ENCODE measurements around the gene FCHSD2. TPM values are rescaled to one million over a fixed set of nuclear protein-coding genes. Genes with fewer than 3 reads are reported as not detected.

FCHSD2 gene
- total and polyA plus RNA-seq, 2 of the 13 experiments (the other 11 are each of a cell fraction or from before 2014, with no cell fraction given): 20.5 to 24.8 TPM

DNA sequence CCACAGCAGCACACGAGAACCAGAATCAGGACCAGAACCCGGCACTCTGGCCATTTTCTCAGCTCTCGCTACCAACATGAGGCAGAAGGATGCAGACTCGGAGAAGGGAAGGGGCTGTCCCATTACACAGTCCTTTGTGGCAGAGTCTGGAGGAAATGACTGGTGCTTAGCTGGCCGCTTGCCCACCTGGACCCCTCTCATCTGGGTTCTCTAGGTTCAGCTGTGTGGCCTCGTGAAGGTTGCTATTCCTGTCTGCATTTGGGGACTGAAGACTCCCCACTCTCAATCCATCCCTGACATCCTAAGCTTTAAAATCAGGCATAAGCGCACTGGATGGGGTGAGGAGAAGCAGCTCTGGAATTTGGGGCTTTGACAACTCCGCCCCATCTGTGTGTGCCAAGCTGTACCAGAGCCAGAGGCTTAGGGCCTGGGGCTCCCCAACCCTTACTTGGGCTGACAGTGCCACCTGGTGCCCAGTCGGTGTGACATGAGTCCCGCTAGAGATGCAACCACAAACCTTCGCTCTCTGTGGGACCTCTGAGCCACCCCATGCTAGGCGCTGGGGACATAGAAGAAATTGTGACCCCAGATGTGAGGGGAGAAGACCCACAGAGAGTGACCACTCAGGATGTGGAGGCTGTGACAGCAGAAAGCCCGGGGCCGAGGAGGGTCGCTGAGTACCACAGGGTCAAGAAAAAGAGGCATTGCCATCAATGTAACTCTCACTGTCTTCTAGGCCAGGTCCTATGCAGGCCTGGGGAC is 35.8 kb upstream of the FCHSD2 start (continued):
- TF ChIP-seq ZNF34 (CRISPR knock-in tag; IDR thresholded peaks at IDR 0.05; ENCODE audit: borderline replicate concordance): no peak
- no peak for TF ChIP-seq ZNF672 (CRISPR knock-in tag; IDR thresholded peaks at IDR 0.05)
- no peak for TF ChIP-seq ATF7 (IDR thresholded peaks at IDR 0.05)
- TF ChIP-seq ATF7 (CRISPR knock-in tag; IDR thresholded peaks at IDR 0.05): no peak
- no peak for TF ChIP-seq ZBTB33 (CRISPR knock-in tag; IDR thresholded peaks at IDR 0.05)
- TF ChIP-seq ZBTB10 (CRISPR knock-in tag; IDR thresholded peaks at IDR 0.05; ENCODE audit: borderline replicate concordance): no peak
- no peak for TF ChIP-seq ZNF367 (CRISPR knock-in tag; IDR thresholded peaks at IDR 0.05; ENCODE audit: borderline replicate concordance)
- TF ChIP-seq ZNF124 (CRISPR knock-in tag; IDR thresholded peaks at IDR 0.05): 0 out of 2 replicates have a peak, but pooled peaks have one; percentile 38
- TF ChIP-seq, protein P1, sequence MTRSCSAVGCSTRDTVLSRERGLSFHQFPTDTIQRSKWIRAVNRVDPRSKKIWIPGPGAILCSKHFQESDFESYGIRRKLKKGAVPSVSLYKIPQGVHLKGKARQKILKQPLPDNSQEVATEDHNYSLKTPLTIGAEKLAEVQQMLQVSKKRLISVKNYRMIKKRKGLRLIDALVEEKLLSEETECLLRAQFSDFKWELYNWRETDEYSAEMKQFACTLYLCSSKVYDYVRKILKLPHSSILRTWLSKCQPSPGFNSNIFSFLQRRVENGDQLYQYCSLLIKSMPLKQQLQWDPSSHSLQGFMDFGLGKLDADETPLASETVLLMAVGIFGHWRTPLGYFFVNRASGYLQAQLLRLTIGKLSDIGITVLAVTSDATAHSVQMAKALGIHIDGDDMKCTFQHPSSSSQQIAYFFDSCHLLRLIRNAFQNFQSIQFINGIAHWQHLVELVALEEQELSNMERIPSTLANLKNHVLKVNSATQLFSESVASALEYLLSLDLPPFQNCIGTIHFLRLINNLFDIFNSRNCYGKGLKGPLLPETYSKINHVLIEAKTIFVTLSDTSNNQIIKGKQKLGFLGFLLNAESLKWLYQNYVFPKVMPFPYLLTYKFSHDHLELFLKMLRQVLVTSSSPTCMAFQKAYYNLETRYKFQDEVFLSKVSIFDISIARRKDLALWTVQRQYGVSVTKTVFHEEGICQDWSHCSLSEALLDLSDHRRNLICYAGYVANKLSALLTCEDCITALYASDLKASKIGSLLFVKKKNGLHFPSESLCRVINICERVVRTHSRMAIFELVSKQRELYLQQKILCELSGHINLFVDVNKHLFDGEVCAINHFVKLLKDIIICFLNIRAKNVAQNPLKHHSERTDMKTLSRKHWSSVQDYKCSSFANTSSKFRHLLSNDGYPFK (CRISPR knock-in tag; IDR thresholded peaks at IDR 0.05; ENCODE audit: borderline replicate concordance): peak; percentile 39; the same call in 1 of the 2 replicates
- TF ChIP-seq PAWR (CRISPR knock-in tag; IDR thresholded peaks at IDR 0.05; ENCODE audit: borderline replicate concordance): no peak
- TF ChIP-seq NCOR1 (IDR thresholded peaks at IDR 0.05; ENCODE audit: borderline replicate concordance, low read length): no peak
- TF ChIP-seq ZNF530 (CRISPR knock-in tag; IDR thresholded peaks at IDR 0.05; ENCODE audit: low read depth): no peak
- TF ChIP-seq MXD1 (CRISPR knock-in tag; IDR thresholded peaks at IDR 0.05): no peak
- TF ChIP-seq ZNF44 (CRISPR knock-in tag; IDR thresholded peaks at IDR 0.05): no peak
- TF ChIP-seq ZNF768 (CRISPR knock-in tag; IDR thresholded peaks at IDR 0.05): no peak; the same call in 1 of the 2 replicates
- TF ChIP-seq ZFYVE20 (CRISPR knock-in tag; IDR thresholded peaks at IDR 0.05; ENCODE audit: borderline replicate concordance, low read depth): no peak
- no peak for TF ChIP-seq PLSCR1 (CRISPR knock-in tag; IDR thresholded peaks at IDR 0.05; ENCODE audit: borderline replicate concordance)
